GM18870 (cell line): ENCODE measurements around the gene NEAT1.
A peak's percentile ranks its signal among the peaks of the same experiment; 100 is the strongest.

ENCODE experiments used
- ATAC-seq: cut with Tn5 transposase; IDR thresholded peaks from one replicate; pipeline ENCODE4 v1.9.1; 2021; ENCODE audit warnings: moderate library complexity; ENCODE audit not compliant: unreplicated experiment

The NEAT1 gene

DNA sequence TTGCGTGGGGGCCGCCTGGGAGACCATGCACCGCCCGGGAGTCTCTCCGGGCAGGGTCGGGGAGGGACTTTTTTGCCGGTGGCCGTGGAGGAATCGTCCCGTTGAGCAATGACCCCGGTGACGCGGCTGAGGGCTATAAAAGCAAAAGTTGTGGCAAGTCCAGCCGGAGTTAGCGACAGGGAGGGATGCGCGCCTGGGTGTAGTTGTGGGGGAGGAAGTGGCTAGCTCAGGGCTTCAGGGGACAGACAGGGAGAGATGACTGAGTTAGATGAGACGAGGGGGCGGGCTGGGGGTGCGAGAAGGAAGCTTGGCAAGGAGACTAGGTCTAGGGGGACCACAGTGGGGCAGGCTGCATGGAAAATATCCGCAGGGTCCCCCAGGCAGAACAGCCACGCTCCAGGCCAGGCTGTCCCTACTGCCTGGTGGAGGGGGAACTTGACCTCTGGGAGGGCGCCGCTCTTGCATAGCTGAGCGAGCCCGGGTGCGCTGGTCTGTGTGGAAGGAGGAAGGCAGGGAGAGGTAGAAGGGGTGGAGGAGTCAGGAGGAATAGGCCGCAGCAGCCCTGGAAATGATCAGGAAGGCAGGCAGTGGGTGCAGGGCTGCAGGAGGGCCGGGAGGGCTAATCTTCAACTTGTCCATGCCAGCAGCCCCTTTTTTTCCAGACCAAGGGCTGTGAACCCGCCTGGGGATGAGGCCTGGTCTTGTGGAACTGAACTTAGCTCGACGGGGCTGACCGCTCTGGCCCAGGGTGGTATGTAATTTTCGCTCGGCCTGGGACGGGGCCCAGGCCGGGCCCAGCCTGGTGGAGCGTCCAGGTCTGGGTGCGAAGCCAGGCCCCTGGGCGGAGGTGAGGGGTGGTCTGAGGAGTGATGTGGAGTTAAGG, at the start of gene NEAT1:
TSS of gene NEAT1 (plus strand) at position 166 of the 883 bp plus-strand sequence.
- no peak for ATAC-seq

DNA sequence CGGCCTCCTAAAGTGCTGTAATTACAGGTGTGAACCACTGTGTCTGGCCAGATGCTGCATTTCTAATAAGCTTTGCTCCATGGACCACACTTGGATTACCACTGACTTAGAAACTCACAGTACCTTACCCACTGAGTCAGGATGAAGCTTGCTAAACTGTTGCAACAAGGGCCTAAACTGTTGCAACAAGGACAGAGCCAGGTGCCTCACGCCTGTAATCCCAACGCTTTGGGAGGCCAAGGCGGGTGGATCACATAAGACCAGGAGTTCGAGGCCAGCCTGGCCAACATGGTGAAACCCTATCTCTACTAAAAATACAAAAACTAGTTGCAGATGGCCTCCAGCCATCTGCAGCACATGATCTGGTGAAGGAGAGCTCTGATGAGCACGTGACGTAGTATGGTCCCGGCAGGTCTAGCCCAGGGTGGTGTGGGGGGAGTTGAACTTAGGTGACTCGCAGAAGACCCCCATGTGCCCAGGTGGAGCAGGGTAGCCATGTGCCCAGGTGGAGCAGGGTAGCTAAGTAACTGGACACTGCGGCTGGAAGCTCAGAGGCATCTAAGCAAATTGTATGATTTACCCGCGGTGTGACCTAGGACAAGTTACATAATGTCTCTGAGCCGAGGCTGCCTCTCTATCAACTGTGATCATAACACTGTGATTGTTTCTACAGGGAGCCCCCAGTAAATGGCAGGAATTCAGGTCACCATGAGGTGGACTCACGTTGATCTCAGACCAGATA, 48.6 kb upstream of the NEAT1 start:
- no peak for ATAC-seq

- ATAC-seq: no peak
Measured at GRCh38 chr11:65375012-65375411, 47.6 kb upstream of the NEAT1 start.

GRCh38 chr11:65376138-65376713, 46.4 kb upstream of the NEAT1 start:
- no peak for ATAC-seq

DNA sequence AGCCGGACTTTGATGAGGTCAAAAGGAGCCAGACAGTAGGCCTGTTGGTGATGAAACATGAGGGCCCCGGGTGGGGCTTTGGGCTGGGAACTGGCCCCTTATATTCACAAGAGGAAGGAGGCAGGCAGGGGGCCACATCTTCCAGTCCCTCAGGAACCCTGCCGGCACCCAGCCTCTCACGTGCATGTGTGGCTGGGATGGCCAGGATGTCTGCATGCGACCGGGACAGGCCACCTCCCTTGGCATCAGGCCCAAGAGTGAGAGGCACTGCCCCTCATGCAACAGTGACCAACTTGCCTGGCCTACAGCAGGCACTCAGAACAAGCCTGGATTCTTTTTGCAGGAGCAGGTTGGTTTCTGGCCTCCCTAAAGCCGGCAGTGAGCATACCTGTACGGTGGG, 45.6 kb upstream of the NEAT1 start:
- ATAC-seq: no peak

GRCh38 chr11:65377777-65378176, 44.8 kb upstream of the NEAT1 start:
- ATAC-seq: no peak

- no peak for ATAC-seq
Measured at GRCh38 chr11:65378208-65378927, 44.2 kb upstream of the NEAT1 start.

DNA sequence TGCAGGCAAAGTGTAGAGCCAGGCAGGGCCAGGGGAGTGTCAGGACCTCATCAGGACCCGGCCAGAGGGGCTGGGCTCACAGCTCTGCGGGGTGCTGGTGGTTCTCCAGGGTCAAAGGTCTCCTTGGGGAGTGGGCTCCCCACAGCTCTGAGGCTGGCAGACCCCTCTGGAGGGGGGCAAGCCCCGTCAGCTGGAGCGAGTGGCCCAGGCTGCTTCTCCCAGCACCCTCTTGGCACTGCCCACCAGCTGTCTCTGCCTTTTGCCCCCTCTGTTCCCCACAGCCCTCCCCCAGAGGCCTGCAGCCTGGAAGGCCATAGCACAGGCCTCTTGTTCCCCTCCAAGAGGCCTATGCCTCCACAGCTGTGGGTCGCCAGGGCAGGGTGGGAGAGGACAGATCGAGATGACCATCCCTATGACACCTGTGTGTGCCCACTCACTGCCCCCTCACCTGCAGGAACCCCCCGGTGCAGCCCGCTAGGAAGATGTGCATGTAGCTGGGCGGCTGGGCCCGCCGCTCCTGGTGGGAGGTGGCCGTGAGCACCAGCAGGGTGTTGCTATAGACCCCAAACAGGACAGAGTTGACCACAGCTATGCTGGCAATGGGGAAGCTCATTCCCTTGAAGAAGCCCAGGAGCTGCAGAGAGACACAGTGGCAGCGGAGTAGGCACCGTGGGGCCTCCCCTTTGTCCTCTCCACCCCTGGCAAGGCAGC, 43.5 kb upstream of the NEAT1 start:
- no peak for ATAC-seq

DNA sequence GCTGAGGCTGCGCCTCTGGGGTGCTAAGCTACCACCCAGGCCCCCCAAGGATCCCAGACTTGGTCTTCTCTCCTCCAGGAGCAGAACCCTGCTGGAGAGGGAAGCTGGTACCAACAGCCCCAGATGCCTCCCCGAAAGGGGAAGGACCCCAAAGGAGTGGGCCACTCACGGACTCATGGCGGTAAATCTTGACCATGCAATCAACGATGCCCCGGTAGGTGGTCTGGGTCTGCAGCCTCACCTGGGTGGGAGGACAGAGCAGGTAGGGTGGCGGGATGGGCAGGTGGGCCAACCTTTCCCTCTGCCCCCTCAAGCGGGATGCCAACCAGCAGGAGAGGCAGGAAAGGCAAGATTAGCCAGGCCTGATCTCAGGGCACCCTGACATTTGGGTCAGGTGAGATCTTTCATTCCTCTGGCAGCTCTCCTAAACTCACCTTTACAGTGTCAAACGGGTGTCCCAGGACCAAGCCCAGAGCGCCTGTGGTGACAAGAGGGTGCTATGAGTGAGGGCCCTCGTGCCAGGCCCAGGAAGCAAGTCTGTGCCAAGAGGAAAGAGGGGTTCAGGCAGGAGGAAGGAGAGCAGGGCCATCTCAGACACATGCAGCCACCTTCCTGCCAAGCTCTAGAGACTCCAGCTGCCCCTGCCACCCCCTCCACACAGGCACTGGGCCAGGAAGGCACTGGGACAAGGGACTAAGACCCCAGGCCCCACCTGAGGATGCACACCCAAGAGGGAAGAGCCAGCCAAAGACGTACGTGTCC, 42.7 kb upstream of the NEAT1 start:
- no peak for ATAC-seq

GRCh38 chr11:65380460-65381119, 42.0 kb upstream of the NEAT1 start:
- no peak for ATAC-seq

GRCh38 chr11:65381716-65382032, 40.9 kb upstream of the NEAT1 start:
- ATAC-seq: no peak

- ATAC-seq: peak; percentile 52
Measured at GRCh38 chr11:65382033-65382803, 40.4 kb upstream of the NEAT1 start, which contains the start of gene SLC25A45. Gene SLC25A45, minus strand, starts transcription at chr11:65382646. Its CDS starts 695 bp downstream, at chr11:65381951.

- ATAC-seq: no peak
Measured at GRCh38 chr11:65382804-65383368, 39.7 kb upstream of the NEAT1 start.

GRCh38 chr11:65383778-65384177, 38.8 kb upstream of the NEAT1 start:
- ATAC-seq: no peak

- no peak for ATAC-seq
Measured at GRCh38 chr11:65384301-65384889, 38.2 kb upstream of the NEAT1 start.

- ATAC-seq: no peak
Measured at GRCh38 chr11:65386307-65387140, 36.1 kb upstream of the NEAT1 start, which contains the start of gene FRMD8. Gene FRMD8, plus strand, starts transcription at chr11:65386637. Its CDS starts 400 bp downstream, at chr11:65387037.

GRCh38 chr11:65388731-65389130, 33.9 kb upstream of the NEAT1 start:
- no peak for ATAC-seq
